GM12892 (cell line): ENCODE data around the gene HTRA3.

Experiments used
- POLR2A ChIP-seq: IDR thresholded peaks from 2 replicates; pipeline ENCODE4 v1.6.1; 2011; ENCODE audit warnings: low read depth, low read length, control low read depth
- POLR2AphosphoS5 ChIP-seq: IDR thresholded peaks from 2 replicates; pipeline ENCODE4 v1.6.1; 2011; ENCODE audit warnings: low read depth, low read length, control low read depth

- TF ChIP-seq POLR2A (no peak), POLR2AphosphoS5 (no peak)
These were observed 33.2 kb upstream of the HTRA3 start for GRCh38 chr4:8236106-8236919.
